Measurements from ENCODE around the gene NETO2.

DNA sequence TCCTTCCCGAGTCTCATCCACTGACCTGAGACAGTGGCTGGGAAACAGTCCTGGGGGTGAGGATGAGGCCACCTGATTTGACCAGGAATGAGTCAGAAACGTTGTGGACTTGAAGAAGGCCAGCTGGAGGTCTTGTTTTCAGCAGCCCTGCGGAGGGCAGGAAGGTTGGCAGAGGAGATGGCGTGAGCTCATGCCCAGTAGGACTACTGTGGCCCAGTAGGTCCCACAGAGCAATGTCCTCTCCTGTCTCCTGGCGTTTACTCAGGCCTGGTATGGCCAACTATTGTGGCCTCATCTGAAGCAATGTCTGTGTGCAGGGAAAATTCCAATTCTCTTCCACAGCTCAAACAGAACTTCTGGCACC is 86.1 kb downstream of the NETO2 start:
- TF ChIP-seq, protein P1, sequence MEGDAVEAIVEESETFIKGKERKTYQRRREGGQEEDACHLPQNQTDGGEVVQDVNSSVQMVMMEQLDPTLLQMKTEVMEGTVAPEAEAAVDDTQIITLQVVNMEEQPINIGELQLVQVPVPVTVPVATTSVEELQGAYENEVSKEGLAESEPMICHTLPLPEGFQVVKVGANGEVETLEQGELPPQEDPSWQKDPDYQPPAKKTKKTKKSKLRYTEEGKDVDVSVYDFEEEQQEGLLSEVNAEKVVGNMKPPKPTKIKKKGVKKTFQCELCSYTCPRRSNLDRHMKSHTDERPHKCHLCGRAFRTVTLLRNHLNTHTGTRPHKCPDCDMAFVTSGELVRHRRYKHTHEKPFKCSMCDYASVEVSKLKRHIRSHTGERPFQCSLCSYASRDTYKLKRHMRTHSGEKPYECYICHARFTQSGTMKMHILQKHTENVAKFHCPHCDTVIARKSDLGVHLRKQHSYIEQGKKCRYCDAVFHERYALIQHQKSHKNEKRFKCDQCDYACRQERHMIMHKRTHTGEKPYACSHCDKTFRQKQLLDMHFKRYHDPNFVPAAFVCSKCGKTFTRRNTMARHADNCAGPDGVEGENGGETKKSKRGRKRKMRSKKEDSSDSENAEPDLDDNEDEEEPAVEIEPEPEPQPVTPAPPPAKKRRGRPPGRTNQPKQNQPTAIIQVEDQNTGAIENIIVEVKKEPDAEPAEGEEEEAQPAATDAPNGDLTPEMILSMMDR (IDR thresholded peaks at IDR 0.05; ENCODE audit: extremely low read depth in 1 of 2, insufficient read depth in 1 of 2, low read depth in 1 of 2, low read length in 2 of 2) = no peak
- TF ChIP-seq EZH2 (IDR thresholded peaks at IDR 0.05; ENCODE audit: borderline replicate concordance, low read depth, low read length, severe bottlenecking) (no peak), POLR2AphosphoS5 (IDR thresholded peaks at IDR 0.05; ENCODE audit: insufficient read depth, low read depth, low read length) (no peak), POLR2A (IDR thresholded peaks at IDR 0.05; ENCODE audit: low read depth, low read length) (no peak), MYC (IDR thresholded peaks at IDR 0.05; ENCODE audit: low read depth, low read length) (no peak), FOS (IDR thresholded peaks at IDR 0.05; ENCODE audit: borderline replicate concordance, insufficient read depth, low read length) (no peak)
- TF ChIP-seq, protein P2, sequence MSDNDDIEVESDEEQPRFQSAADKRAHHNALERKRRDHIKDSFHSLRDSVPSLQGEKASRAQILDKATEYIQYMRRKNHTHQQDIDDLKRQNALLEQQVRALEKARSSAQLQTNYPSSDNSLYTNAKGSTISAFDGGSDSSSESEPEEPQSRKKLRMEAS (IDR thresholded peaks at IDR 0.05; ENCODE audit: insufficient read depth, insufficient read length) = no peak

Measured in endothelial cell of umbilical vein (primary cell).